ENCODE results near the gene ANKMY1.

DNA sequence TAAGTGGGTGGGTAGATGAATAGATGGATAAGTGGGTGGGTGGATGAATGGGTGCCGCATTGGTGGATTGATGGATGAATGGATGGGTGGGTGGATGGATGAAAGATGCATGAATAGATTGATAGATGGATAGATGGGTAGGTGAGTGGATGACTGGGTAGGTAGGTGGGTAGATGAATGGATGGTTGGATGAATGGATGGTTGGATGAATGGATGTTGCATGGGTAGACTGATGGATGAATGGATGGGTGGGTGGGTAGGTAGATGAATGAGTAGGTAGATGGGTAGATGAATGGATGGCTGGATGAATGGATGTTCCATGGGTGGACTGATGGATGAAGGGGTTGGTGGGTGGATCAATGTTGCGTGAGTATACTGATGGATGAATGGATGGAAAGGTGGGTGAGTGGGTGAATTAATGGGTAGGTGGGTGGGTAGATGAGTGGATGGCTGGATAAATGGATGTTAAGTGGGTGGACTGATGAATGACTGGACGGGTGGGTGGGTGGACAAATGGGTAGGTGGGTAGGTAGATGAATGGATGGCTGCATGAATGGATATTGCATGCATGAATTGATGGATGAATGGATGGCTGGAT lies 30.5 kb downstream of the ANKMY1 start:
- TF ChIP-seq, protein P1, sequence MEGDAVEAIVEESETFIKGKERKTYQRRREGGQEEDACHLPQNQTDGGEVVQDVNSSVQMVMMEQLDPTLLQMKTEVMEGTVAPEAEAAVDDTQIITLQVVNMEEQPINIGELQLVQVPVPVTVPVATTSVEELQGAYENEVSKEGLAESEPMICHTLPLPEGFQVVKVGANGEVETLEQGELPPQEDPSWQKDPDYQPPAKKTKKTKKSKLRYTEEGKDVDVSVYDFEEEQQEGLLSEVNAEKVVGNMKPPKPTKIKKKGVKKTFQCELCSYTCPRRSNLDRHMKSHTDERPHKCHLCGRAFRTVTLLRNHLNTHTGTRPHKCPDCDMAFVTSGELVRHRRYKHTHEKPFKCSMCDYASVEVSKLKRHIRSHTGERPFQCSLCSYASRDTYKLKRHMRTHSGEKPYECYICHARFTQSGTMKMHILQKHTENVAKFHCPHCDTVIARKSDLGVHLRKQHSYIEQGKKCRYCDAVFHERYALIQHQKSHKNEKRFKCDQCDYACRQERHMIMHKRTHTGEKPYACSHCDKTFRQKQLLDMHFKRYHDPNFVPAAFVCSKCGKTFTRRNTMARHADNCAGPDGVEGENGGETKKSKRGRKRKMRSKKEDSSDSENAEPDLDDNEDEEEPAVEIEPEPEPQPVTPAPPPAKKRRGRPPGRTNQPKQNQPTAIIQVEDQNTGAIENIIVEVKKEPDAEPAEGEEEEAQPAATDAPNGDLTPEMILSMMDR (conservative IDR thresholded peaks at IDR 0.05; ENCODE audit: low read depth, low read length): no peak
- no peak for TF ChIP-seq EZH2 (IDR thresholded peaks at IDR 0.05; ENCODE audit: low read length, unreplicated experiment)

Data from PC-3 (cell line).